ENCODE measurements around the gene CCDC138.
"Not testable (repeated sequence)": the region's sequence is repeated elsewhere in the genome, so short reads cannot be mapped to it uniquely, and the experiment has no call there.

Gene CCDC138

DNA sequence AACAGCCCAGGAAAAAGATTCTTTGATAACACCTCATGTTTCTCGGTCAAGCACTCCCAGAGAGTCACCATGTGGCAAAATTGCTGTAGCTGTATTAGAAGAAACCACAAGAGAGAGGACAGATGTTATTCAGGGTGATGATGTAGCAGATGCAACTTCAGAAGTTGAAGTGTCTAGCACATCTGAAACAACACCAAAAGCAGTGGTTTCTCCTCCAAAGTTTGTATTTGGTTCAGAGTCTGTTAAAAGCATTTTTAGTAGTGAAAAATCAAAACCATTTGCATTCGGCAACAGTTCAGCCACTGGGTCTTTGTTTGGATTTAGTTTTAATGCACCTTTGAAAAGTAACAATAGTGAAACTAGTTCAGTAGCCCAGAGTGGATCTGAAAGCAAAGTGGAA is 18.7 kb upstream of the CCDC138 start:
- no CpG with 5 or more reads among the region's 2 CpGs for WGBS (ENCODE audit: extremely low coverage, insufficient coverage, insufficient read length)
- peaks cover 5 to 29% of the 10 kb centered on the region in 2 experiments for H3K36me3 ChIP-seq (ENCODE audit: control insufficient read depth in 1 of 2, insufficient read depth in 2 of 2, low read length in 2 of 2)
- not testable (repeated sequence) for H3K9me3 ChIP-seq (ENCODE audit: insufficient read depth, low read depth, low read length); H4K8ac ChIP-seq (ENCODE audit: low read depth, low read length); H3K18ac ChIP-seq (ENCODE audit: low read length); H3K27ac ChIP-seq (ENCODE audit: low read depth, low read length); H3K4ac ChIP-seq (ENCODE audit: low read depth, low read length); H2AK5ac ChIP-seq (ENCODE audit: low read length); DNase-seq; H4K12ac ChIP-seq (ENCODE audit: low read depth, low read length); H3K4me3 ChIP-seq (ENCODE audit: low read depth, low read length); H3K27me3 ChIP-seq (ENCODE audit: insufficient read depth, low read length); H3K14ac ChIP-seq (ENCODE audit: low read length); H2BK5ac ChIP-seq (ENCODE audit: low read depth, low read length, poor library complexity); H2BK120ac ChIP-seq (ENCODE audit: insufficient read depth, low read length, poor library complexity); H3K23ac ChIP-seq (ENCODE audit: low read length); H3K79me2 ChIP-seq (ENCODE audit: control insufficient read depth, insufficient read depth, low read length, poor library complexity); H3K79me1 ChIP-seq (ENCODE audit: low read length); H2BK12ac ChIP-seq (ENCODE audit: low read length); H4K91ac ChIP-seq (ENCODE audit: low read depth, low read length); H3K4me2 ChIP-seq (ENCODE audit: low read length); H3K9ac ChIP-seq (ENCODE audit: low read length); H3K4me1 ChIP-seq (ENCODE audit: control insufficient read depth in 1 of 2, insufficient read depth in 2 of 2, low read length in 2 of 2); H2AFZ ChIP-seq (ENCODE audit: insufficient read depth, low read length, poor library complexity)

DNA sequence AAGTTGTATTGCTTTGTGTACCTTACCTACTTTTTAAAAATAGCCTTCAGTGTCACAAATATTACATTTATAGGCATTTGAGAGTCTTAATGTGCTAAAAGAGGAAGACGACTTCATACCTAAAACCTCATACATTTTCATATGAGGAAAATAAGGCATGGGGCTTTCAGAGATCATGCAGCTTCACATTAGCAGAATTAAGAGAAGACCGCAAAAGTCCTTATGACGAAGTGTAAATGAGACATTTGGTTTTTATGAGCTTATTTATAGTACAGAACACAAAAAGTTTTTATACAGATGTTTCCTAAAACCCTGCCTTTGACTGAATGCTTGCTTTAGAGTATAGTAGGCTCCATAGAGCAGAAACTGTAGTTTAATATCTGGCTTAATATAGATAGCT is 10.1 kb upstream of the CCDC138 start:
- H4K8ac ChIP-seq (ENCODE audit: low read depth, low read length) = no peak overlapping the region
- no peak overlapping the region for H3K27ac ChIP-seq (ENCODE audit: low read depth, low read length)
- H2BK12ac ChIP-seq (ENCODE audit: low read length) = no peak overlapping the region
- H2AK5ac ChIP-seq (ENCODE audit: low read length) = no peak overlapping the region
- no peak overlapping the region for H3K18ac ChIP-seq (ENCODE audit: low read length)
- H3K4ac ChIP-seq (ENCODE audit: low read depth, low read length) = no peak overlapping the region
- no peak overlapping the region for H3K4me3 ChIP-seq (ENCODE audit: low read depth, low read length)
- no CpG with 5 or more reads among the region's 3 CpGs for WGBS (ENCODE audit: extremely low coverage, insufficient coverage, insufficient read length)
- H3K36me3 ChIP-seq (ENCODE audit: control insufficient read depth in 1 of 2, insufficient read depth in 2 of 2, low read length in 2 of 2) = peaks cover 12 to 16% of the 10 kb centered on the region in 2 experiments
- H3K4me1 ChIP-seq (ENCODE audit: control insufficient read depth in 1 of 2, insufficient read depth in 2 of 2, low read length in 2 of 2) = no peaks in the 10 kb centered on the region
- H3K79me2 ChIP-seq (ENCODE audit: control insufficient read depth, insufficient read depth, low read length, poor library complexity) = no peaks in the 10 kb centered on the region
- no peak overlapping the region for H3K23ac ChIP-seq (ENCODE audit: low read length)
- H2BK5ac ChIP-seq (ENCODE audit: low read depth, low read length, poor library complexity) = no peak overlapping the region
- no peaks in the 10 kb centered on the region for H3K9me3 ChIP-seq (ENCODE audit: insufficient read depth, low read depth, low read length)
- H4K12ac ChIP-seq (ENCODE audit: low read depth, low read length) = no peak overlapping the region
- no peaks in the 10 kb centered on the region for H3K27me3 ChIP-seq (ENCODE audit: insufficient read depth, low read length)
- DNase-seq = no peak
- H2BK120ac ChIP-seq (ENCODE audit: insufficient read depth, low read length, poor library complexity) = no peak overlapping the region
- H3K9ac ChIP-seq (ENCODE audit: low read length) = no peak overlapping the region
- H4K91ac ChIP-seq (ENCODE audit: low read depth, low read length) = no peak overlapping the region
- no peak overlapping the region for H3K4me2 ChIP-seq (ENCODE audit: low read length)
- H3K79me1 ChIP-seq (ENCODE audit: low read length) = no peaks in the 10 kb centered on the region
- H2AFZ ChIP-seq (ENCODE audit: insufficient read depth, low read length, poor library complexity) = no peak overlapping the region
- no peak overlapping the region for H3K14ac ChIP-seq (ENCODE audit: low read length)

DNA sequence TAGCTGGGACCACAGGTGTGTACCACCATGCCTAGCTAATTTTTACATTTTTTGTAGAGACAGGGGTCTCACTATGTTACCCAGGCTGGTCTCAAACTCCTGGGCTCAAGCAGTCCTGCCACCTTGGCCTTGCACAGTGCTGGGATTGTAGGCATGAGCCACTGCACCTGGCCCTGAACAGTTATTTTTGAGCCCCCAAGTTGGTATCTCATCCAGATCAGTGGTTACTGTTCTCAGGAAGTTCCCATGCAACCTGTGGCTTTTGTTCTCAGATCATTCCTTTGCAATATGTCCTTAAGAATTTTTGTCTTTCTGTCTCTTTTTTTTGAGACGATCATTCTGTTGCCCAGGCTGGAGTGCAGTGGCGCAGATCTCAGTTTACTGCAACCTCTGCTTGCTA is 7.7 kb upstream of the CCDC138 start:
- WGBS (ENCODE audit: extremely low coverage, insufficient coverage, insufficient read length) = no CpG with 5 or more reads among the region's 2 CpGs
- H2AK5ac ChIP-seq (ENCODE audit: low read length) = no peak overlapping the region

DNA sequence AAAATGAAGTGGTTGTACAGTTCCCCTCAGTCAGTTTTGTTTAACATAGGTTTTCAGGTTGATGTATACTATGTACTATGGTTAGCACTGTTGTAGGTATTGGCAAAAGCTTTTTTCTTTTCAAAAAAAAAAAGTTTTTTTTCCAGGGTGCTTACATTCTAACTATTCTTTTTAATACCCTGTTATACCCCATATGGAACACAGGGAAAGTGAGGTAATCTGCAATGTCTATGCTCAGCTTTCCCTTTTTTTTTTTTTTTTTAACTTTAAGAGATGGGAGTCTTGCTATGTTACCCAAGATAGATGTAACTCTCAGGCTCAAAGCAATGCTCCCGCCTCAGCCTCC is 590 bp upstream of the CCDC138 start:
- no peak overlapping the region for H4K91ac ChIP-seq (ENCODE audit: low read depth, low read length)
- no peak overlapping the region for H2BK12ac ChIP-seq (ENCODE audit: low read length)
- peak overlapping the region; percentile 84 for H3K4me3 ChIP-seq (ENCODE audit: low read depth, low read length)
- H4K8ac ChIP-seq (ENCODE audit: low read depth, low read length) = no peak overlapping the region
- no peaks in the 10 kb centered on the region for H3K27me3 ChIP-seq (ENCODE audit: insufficient read depth, low read length)
- no peaks in the 10 kb centered on the region for H3K79me2 ChIP-seq (ENCODE audit: control insufficient read depth, insufficient read depth, low read length, poor library complexity)
- H3K27ac ChIP-seq (ENCODE audit: low read depth, low read length) = peak overlapping the region; percentile 29
- no peak overlapping the region for H2BK120ac ChIP-seq (ENCODE audit: insufficient read depth, low read length, poor library complexity)
- H3K18ac ChIP-seq (ENCODE audit: low read length) = no peak overlapping the region
- no peak overlapping the region for H3K9ac ChIP-seq (ENCODE audit: low read length)
- no CpG with 5 or more reads among the region's 1 CpG for WGBS (ENCODE audit: extremely low coverage, insufficient coverage, insufficient read length)
- DNase-seq = peak in 1 of 2 donors; percentile 6
- H3K14ac ChIP-seq (ENCODE audit: low read length) = no peak overlapping the region
- no peak overlapping the region for H3K4ac ChIP-seq (ENCODE audit: low read depth, low read length)
- peak overlapping the region; percentile 85 for H3K4me2 ChIP-seq (ENCODE audit: low read length)
- H2AFZ ChIP-seq (ENCODE audit: insufficient read depth, low read length, poor library complexity) = no peak overlapping the region
- no peak overlapping the region for H3K23ac ChIP-seq (ENCODE audit: low read length)
- H2BK5ac ChIP-seq (ENCODE audit: low read depth, low read length, poor library complexity) = no peak overlapping the region
- peaks cover 5 to 6% of the 10 kb centered on the region in 2 experiments for H3K36me3 ChIP-seq (ENCODE audit: control insufficient read depth in 1 of 2, insufficient read depth in 2 of 2, low read length in 2 of 2)
- no peak overlapping the region for H4K12ac ChIP-seq (ENCODE audit: low read depth, low read length)
- no peaks in the 10 kb centered on the region for H3K4me1 ChIP-seq (ENCODE audit: control insufficient read depth in 1 of 2, insufficient read depth in 2 of 2, low read length in 2 of 2)
- no peak overlapping the region for H2AK5ac ChIP-seq (ENCODE audit: low read length)
- H3K79me1 ChIP-seq (ENCODE audit: low read length) = peaks cover 2% of the 10 kb centered on the region
- H3K9me3 ChIP-seq (ENCODE audit: insufficient read depth, low read depth, low read length) = no peaks in the 10 kb centered on the region

More for the DNA sequence above, 7.7 kb upstream of the CCDC138 start:
- H3K79me2 ChIP-seq (ENCODE audit: control insufficient read depth, insufficient read depth, low read length, poor library complexity) = no peaks in the 10 kb centered on the region
- no peak overlapping the region for H4K91ac ChIP-seq (ENCODE audit: low read depth, low read length)
- no peak overlapping the region for H3K4ac ChIP-seq (ENCODE audit: low read depth, low read length)
- H4K8ac ChIP-seq (ENCODE audit: low read depth, low read length) = no peak overlapping the region
- no peak overlapping the region for H2BK12ac ChIP-seq (ENCODE audit: low read length)
- H3K36me3 ChIP-seq (ENCODE audit: control insufficient read depth in 1 of 2, insufficient read depth in 2 of 2, low read length in 2 of 2) = peaks cover 13 to 16% of the 10 kb centered on the region in 2 experiments
- no peak overlapping the region for H3K23ac ChIP-seq (ENCODE audit: low read length)
- H4K12ac ChIP-seq (ENCODE audit: low read depth, low read length) = no peak overlapping the region
- H2AFZ ChIP-seq (ENCODE audit: insufficient read depth, low read length, poor library complexity) = no peak overlapping the region
- no peaks in the 10 kb centered on the region for H3K27me3 ChIP-seq (ENCODE audit: insufficient read depth, low read length)
- H2BK5ac ChIP-seq (ENCODE audit: low read depth, low read length, poor library complexity) = no peak overlapping the region
- no peak overlapping the region for H3K14ac ChIP-seq (ENCODE audit: low read length)
- H2BK120ac ChIP-seq (ENCODE audit: insufficient read depth, low read length, poor library complexity) = no peak overlapping the region
- H3K79me1 ChIP-seq (ENCODE audit: low read length) = no peaks in the 10 kb centered on the region
- no peak for DNase-seq
- H3K4me3 ChIP-seq (ENCODE audit: low read depth, low read length) = no peak overlapping the region
- H3K9ac ChIP-seq (ENCODE audit: low read length) = no peak overlapping the region
- no peaks in the 10 kb centered on the region for H3K9me3 ChIP-seq (ENCODE audit: insufficient read depth, low read depth, low read length)
- H3K27ac ChIP-seq (ENCODE audit: low read depth, low read length) = no peak overlapping the region
- no peak overlapping the region for H3K4me2 ChIP-seq (ENCODE audit: low read length)
- H3K18ac ChIP-seq (ENCODE audit: low read length) = no peak overlapping the region
- H3K4me1 ChIP-seq (ENCODE audit: control insufficient read depth in 1 of 2, insufficient read depth in 2 of 2, low read length in 2 of 2) = no peaks in the 10 kb centered on the region
